Heart left ventricle (tissue), 16 donors: Measurements from ENCODE around the gene EEF2K. TPM values are rescaled to one million over a fixed set of nuclear protein-coding genes. Genes with fewer than 3 reads are reported as not detected.

ENCODE experiments used
- ATAC-seq, 4 donors: fragments of 200-7000 bp; cut with Tn5 transposase; one replicate each; pipeline ENCODE4 v1.9.1; 2020 to 2022; ENCODE audit warnings: moderate library complexity in 4 of 4, mild to moderate bottlenecking in 3 of 4, moderate number of reproducible peaks in 1 of 4
- DNase-seq, 5 donors: peaks; one replicate each; pipeline ENCODE4 v3.0.0-alpha.2; 2020
- H3K27ac ChIP-seq, 12 donors: fragments of 200-600 bp; sonication (generic) in 4 of 12; one replicate each; pipeline versions ENCODE4 v1.5.0 to v1.8.0; 2016 to 2022; ENCODE audit warnings: mild to moderate bottlenecking in 2 of 12
- H3K27me3 ChIP-seq, 9 donors: fragments of 200-600 bp; sonication (generic) in 2 of 9; one replicate each; pipeline versions ENCODE4 v1.5.1 to v1.8.0; 2016 to 2022; ENCODE audit warnings: mild to moderate bottlenecking in 3 of 9
- H3K36me3 ChIP-seq, 9 donors: fragments of 200-600 bp; sonication (generic) in 2 of 9; one replicate each; pipeline versions ENCODE4 v1.5.0 to v1.8.0; 2018 to 2022; ENCODE audit warnings: mild to moderate bottlenecking in 2 of 9
- H3K4me1 ChIP-seq, 12 donors: fragments of 200-600 bp; sonication (generic) in 4 of 12; one replicate each; pipeline versions ENCODE4 v1.5.0 to v1.8.0; 2016 to 2022; ENCODE audit warnings: mild to moderate bottlenecking in 3 of 12
- H3K4me3 ChIP-seq, 12 donors: fragments of 200-600 bp; sonication (generic) in 4 of 12; one replicate each; pipeline versions ENCODE4 v1.5.0 to v1.8.0; 2017 to 2022; ENCODE audit warnings: mild to moderate bottlenecking in 9 of 12, moderate library complexity in 4 of 12
- H3K9me3 ChIP-seq, 12 donors: fragments of 200-600 bp; sonication (generic) in 4 of 12; one replicate each; pipeline versions ENCODE4 v1.5.0 to v1.8.0; 2016 to 2022; ENCODE audit warnings: mild to moderate bottlenecking in 1 of 12
- CTCF ChIP-seq, 12 donors: fragments of 200-600 bp; sonication (generic) in 4 of 12; IDR thresholded peaks; one replicate each; pipeline versions ENCODE4 v1.5.0 to v1.8.0; 2018 to 2022; ENCODE audit warnings: antibody characterized with exemption in 12 of 12, mild to moderate bottlenecking in 5 of 12
- POLR2A ChIP-seq, 2 donors: fragments of 450-650 bp; IDR thresholded peaks; one replicate each; pipeline ENCODE4 v1.6.1; 2017; ENCODE audit warnings: antibody characterized with exemption in 2 of 2, mild to moderate bottlenecking in 2 of 2, moderate library complexity in 2 of 2
- WGBS, 4 donors: extraction: QIAGEN DNeasy Blood & Tissue Kit in 2 of 4; methylation state at CpG; one replicate each; pipeline versions ENCODE4 v1.1.5 to v1.1.7; 2013 to 2018; 5-methylcytosine and 5-hydroxymethylcytosine counted together
- intact Hi-C, 10 donors: fragments of 100-400 bp; cut with DNase I; formaldehyde crosslinking; loops; one replicate each; pipeline versions ENCODE4 v1.11.1 to v1.14.2; 2022
- polyA plus RNA-seq, 2 donors: library from polyadenylated mRNA; stranded (reverse); fragments of 200-250 nt; gene quantifications; one replicate each; pipeline ENCODE4 v1.2.3, GENCODE V29; 2013
- total RNA-seq, 9 donors: library from RNA; depleted of rRNA in 2 of 9; stranded (reverse); fragments of >200 nt in 2 of 9; fragmentation: NEBNext Ultra II Directional in 3 of 9; extraction: Animal tissue kit (Norgen Biotek cat#: 25700) in 3 of 9; gene quantifications; one replicate each; pipeline versions ENCODE4 v1.1.0 to v1.2.4, GENCODE V29; 2016 to 2023
- donor health status: ischemic (EF 13 %, LVEDD 7.1; RV severe dilation, severe dysfunction).
- donor health status: healthy with polysubstance abuse.
- donor health status: DM: no; HTN: yes; CAD: no.
- donor health status: DM: no; HTN: no; CAD: no.
- donor health status: ischemic (EF 25% LVEDD 6.9; RV normal size, moderate dysfunction).
- donor health status: ischemic (EF 25% LVEDD 5.7; RV mildly dilated, moderate dysfunction).
- donor health status: healthy.
- donor health status: DM: yes; HTN: yes; CAD: no.
- donor health status: ischemic (EF 35%, LVEDD 5.7; RV mildly dilated, moderate dysfunction).
- donor health status: nonischemic (EF 11% LVEDD 7.7; RV severe dilation, severe dysfunction).
- donor health status: DM: yes; HTN: yes; CAD: no.
- donor health status: PGD.
- donor health status: ischemic (EF 29% LVEDD 5.4; RV normal size, mild dysfunction).
- donor health status: nonischemic (EF 23%, LVEDD 6.1; RV moderate dilation, normal function).

Gene EEF2K
- total and polyA plus RNA-seq, 11 donors = 8.3 to 33.6 (median 24.6) TPM

GRCh38 chr16:22255335-22255734, 49.3 kb downstream of the EEF2K start:
- peaks cover 0 to 12% (median 3%) of the 10 kb centered on the region in 12 donors for H3K9me3 ChIP-seq
- H3K4me1 ChIP-seq = no peaks in the 10 kb centered on the region
- intact Hi-C loops = no loop called here
- ATAC-seq (no peak), DNase-seq (no peak)
- WGBS, 4 donors = 100% methylated on average over 1 of the region's 1 CpG
- H3K27me3 ChIP-seq = no peaks in the 10 kb centered on the region
- peaks cover 8 to 100% (median 96%) of the 10 kb centered on the region in 9 donors for H3K36me3 ChIP-seq
- H3K27ac ChIP-seq = no peak overlapping the region
- H3K4me3 ChIP-seq = no peak overlapping the region
- TF ChIP-seq POLR2A (IDR thresholded peaks at IDR 0.05) (no peak), CTCF (IDR thresholded peaks at IDR 0.05) (no peak)

DNA sequence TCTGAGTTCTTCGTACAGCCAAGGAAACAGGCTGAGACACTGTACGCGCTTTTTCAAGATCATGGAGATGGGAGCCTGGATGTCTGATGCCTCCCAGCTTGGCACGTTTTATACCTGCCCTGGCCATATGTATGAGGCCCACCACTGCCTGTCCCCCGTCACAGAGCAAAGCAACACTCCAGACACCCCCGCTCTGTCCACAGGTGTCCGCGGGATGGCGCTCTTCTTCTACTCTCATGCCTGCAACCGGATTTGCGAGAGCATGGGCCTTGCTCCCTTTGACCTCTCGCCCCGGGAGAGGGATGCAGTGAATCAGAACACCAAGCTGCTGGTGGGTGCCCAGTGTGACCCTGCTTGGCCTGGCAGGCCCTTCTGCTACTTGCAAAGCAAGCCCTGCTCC, 51.4 kb downstream of the EEF2K start:
- no peak overlapping the region for H3K4me3 ChIP-seq
- WGBS, 4 donors = 95 to 98% (median 97%) methylated on average over 11 to 13 of the region's 13 CpGs

GRCh38 chr16:22260490-22260889, 54.4 kb downstream of the EEF2K start:
- DNase-seq (no peak), ATAC-seq (no peak)
- no peak for TF ChIP-seq POLR2A (IDR thresholded peaks at IDR 0.05)
- no peak for TF ChIP-seq CTCF (IDR thresholded peaks at IDR 0.05)
- no peaks in the 10 kb centered on the region for H3K4me1 ChIP-seq
- H3K4me3 ChIP-seq = no peak overlapping the region
- WGBS, 4 donors = 86 to 96% (median 93%) methylated on average over 3 of the region's 3 CpGs
- intact Hi-C loops = no loop called here
- no peaks in the 10 kb centered on the region for H3K27me3 ChIP-seq
- peaks cover 6 to 99% (median 94%) of the 10 kb centered on the region in 9 donors for H3K36me3 ChIP-seq
- H3K27ac ChIP-seq = no peak overlapping the region
- H3K9me3 ChIP-seq = peaks cover 0 to 6% (median under 1%) of the 10 kb centered on the region in 12 donors

More for the DNA sequence above, 51.4 kb downstream of the EEF2K start:
- intact Hi-C loops = no loop called here
- TF ChIP-seq POLR2A (IDR thresholded peaks at IDR 0.05) = no peak
- TF ChIP-seq CTCF (IDR thresholded peaks at IDR 0.05) = no peak
- DNase-seq (no peak), ATAC-seq (no peak)
- Histone ChIP-seq H3K27ac (no peak overlapping the region), H3K36me3 (peaks cover 3 to 99% (median 93%) of the 10 kb centered on the region in 9 donors), H3K4me1 (no peaks in the 10 kb centered on the region), H3K9me3 (peaks cover 0 to 12% (median 3%) of the 10 kb centered on the region in 12 donors), H3K27me3 (no peaks in the 10 kb centered on the region)

- intact Hi-C loops = no loop called here
- H3K27me3 ChIP-seq = no peaks in the 10 kb centered on the region
- 65 to 92% (median 79%) methylated on average over 4 of the region's 4 CpGs for WGBS, 4 donors
These were observed 56.4 kb downstream of the EEF2K start for GRCh38 chr16:22262460-22262859.

More at GRCh38 chr16:22262460-22262859, 56.4 kb downstream of the EEF2K start:
- Histone ChIP-seq H3K4me1 (no peaks in the 10 kb centered on the region), H3K9me3 (peaks cover 0 to 5% (median 0%) of the 10 kb centered on the region in 12 donors), H3K27ac (no peak overlapping the region), H3K36me3 (peaks cover 3 to 99% (median 95%) of the 10 kb centered on the region in 9 donors), H3K4me3 (no peak overlapping the region)
- ATAC-seq (no peak), DNase-seq (no peak)
- TF ChIP-seq CTCF (IDR thresholded peaks at IDR 0.05) = no peak
- no peak for TF ChIP-seq POLR2A (IDR thresholded peaks at IDR 0.05)
